PC-3 (cell line): ENCODE measurements around the gene CLRN1. TPM values are rescaled to one million over a fixed set of nuclear protein-coding genes. Genes with fewer than 3 reads are reported as not detected.

Experiments
- ATAC-seq: fragments of 200-7000 bp; cut with Tn5 transposase; 2 replicates; pipeline ENCODE4 v1.9.1; 2020; ENCODE audit warnings: mild to moderate bottlenecking, moderate library complexity
- BruUV-seq: library from RNA; stranded (reverse); fragments of 400-500 nt; replicated peaks from 2 replicates; lab custom pipeline; 2021; lab: Mats Ljungman, UMichigan
- CTCF ChIA-PET: fragments of 300-600 bp; sonication (Branson Sonifier 250); formaldehyde crosslinking; loops from one replicate; lab custom pipeline; 2022; ENCODE audit warnings: antibody characterized with exemption; lab: Charles Lee
- POLR2A ChIA-PET: fragments of 300-600 bp; sonication (Branson Sonifier 250); formaldehyde crosslinking; loops from one replicate; lab custom pipeline; 2022; ENCODE audit warnings: antibody characterized with exemption; ENCODE audit not compliant: unreplicated experiment; lab: Charles Lee
- DNase-seq: peaks from one replicate; pipeline ENCODE4 v3.0.0-alpha.2; 2015
- H2AFZ ChIP-seq: fragments of 300-600 bp; sonication (generic); 2 replicates; pipeline ENCODE4 v1.6.0; 2016; ENCODE audit warnings: antibody characterized with exemption, low read length
- H3F3A ChIP-seq: fragments of 300-600 bp; sonication (generic); one replicate; pipeline ENCODE4 v1.6.0; 2017; ENCODE audit warnings: antibody characterized with exemption, low read length, control low read depth, mild to moderate bottlenecking; ENCODE audit not compliant: unreplicated experiment
- H3K27ac ChIP-seq: fragments of 300-600 bp; sonication (generic); 2 replicates; pipeline ENCODE4 v1.5.1; 2016; ENCODE audit warnings: mild to moderate bottlenecking, low read length
- H3K27me3 ChIP-seq: fragments of 300-600 bp; sonication (generic); 2 replicates; pipeline ENCODE4 v1.6.1; 2016; ENCODE audit warnings: low read length, mixed read lengths
- H3K36me3 ChIP-seq: fragments of 300-600 bp; sonication (generic); 2 replicates; pipeline ENCODE4 v1.6.1; 2016; ENCODE audit warnings: low read depth, mixed run types, low read length, mixed read lengths
- H3K4me1 ChIP-seq: fragments of 300-600 bp; sonication (generic); 2 replicates; pipeline ENCODE4 v1.5.1; 2016; ENCODE audit warnings: low read length; ENCODE audit not compliant: insufficient read depth
- H3K4me2 ChIP-seq: fragments of 300-600 bp; sonication (generic); 2 replicates; pipeline ENCODE4 v1.6.0; 2016; ENCODE audit warnings: low read length
- H3K4me3 ChIP-seq: fragments of 300-600 bp; sonication (generic); 2 replicates; pipeline ENCODE4 v1.5.1; 2016; ENCODE audit warnings: mild to moderate bottlenecking, low read length, mixed read lengths
- H3K79me2 ChIP-seq: fragments of 300-600 bp; sonication (generic); 2 replicates; pipeline ENCODE4 v1.6.1; 2017; ENCODE audit warnings: low read length, mixed read lengths
- H3K9ac ChIP-seq: fragments of 300-600 bp; sonication (generic); 2 replicates; pipeline ENCODE4 v1.6.0; 2016; ENCODE audit warnings: mild to moderate bottlenecking, low read length
- H3K9me2 ChIP-seq: fragments of 300-600 bp; sonication (generic); replicated peaks from 2 replicates; pipeline ENCODE4 v1.6.1; 2016; ENCODE audit warnings: mixed run types, low read length, mixed read lengths
- H3K9me3 ChIP-seq: fragments of 300-600 bp; sonication (generic); 2 replicates; pipeline ENCODE4 v1.6.1; 2016; ENCODE audit warnings: low read length, mixed read lengths
- H4K20me1 ChIP-seq: fragments of 300-600 bp; sonication (generic); 2 replicates; pipeline ENCODE4 v1.6.1; 2016; ENCODE audit warnings: low read length, mixed read lengths
- CTCF ChIP-seq: fragments of 300-600 bp; sonication (generic); conservative IDR thresholded peaks from 2 replicates; pipeline ENCODE4 v1.5.1; 2017; ENCODE audit warnings: antibody characterized with exemption, low read depth, mild to moderate bottlenecking, low read length
- EZH2 ChIP-seq: fragments of 300-600 bp; sonication (generic); IDR thresholded peaks from one replicate; pipeline ENCODE4 v1.6.1; 2017; ENCODE audit warnings: antibody characterized with exemption, mild to moderate bottlenecking, low read length; ENCODE audit not compliant: unreplicated experiment
- EZH2phosphoT487 ChIP-seq: fragments of 300-600 bp; sonication (generic); IDR thresholded peaks from 2 replicates; pipeline ENCODE4 v1.6.1; 2018; ENCODE audit warnings: mild to moderate bottlenecking, antibody characterized with exemption, low read length, borderline replicate concordance
- intact Hi-C: fragments of 100-400 bp; cut with micrococcal nuclease; formaldehyde crosslinking; loops from 2 replicates; pipeline ENCODE4 v1.9.0; 2023
- total RNA-seq: library from RNA; depleted of rRNA; stranded (reverse); fragments of >200 nt; gene quantifications from 2 replicates; pipeline ENCODE4 v1.2.3, GENCODE V29; 2014

The CLRN1 gene
- total RNA-seq, 1 experiment from 2014 or later = not detected

- BruUV-seq = no TSS peak
- no peaks in the 10 kb centered on the region for H3F3A ChIP-seq
- no peaks in the 10 kb centered on the region for H3K9me2 ChIP-seq
- POLR2A ChIA-PET = no interaction called here
- no peaks in the 10 kb centered on the region for H3K79me2 ChIP-seq
- no peaks in the 10 kb centered on the region for H3K9me3 ChIP-seq
- no peak for DNase-seq
- CTCF ChIA-PET = interaction anchor here (0.7 kb wide), 1 partner anchor 914 kb away, joined by 3 read pairs; no protein-coding TSS in a partner anchor
- no peaks in the 10 kb centered on the region for H4K20me1 ChIP-seq
- no peaks in the 10 kb centered on the region; the same call in 1 of the 2 replicates for H3K4me1 ChIP-seq
- peaks cover 60% of the 10 kb centered on the region for H3K27me3 ChIP-seq
- intact Hi-C loops = no loop called here
- H3K36me3 ChIP-seq = no peaks in the 10 kb centered on the region
- ATAC-seq = no peak
- no peak overlapping the region for H2AFZ ChIP-seq
- H3K9ac ChIP-seq = no peak overlapping the region
- H3K4me2 ChIP-seq = no peak overlapping the region
- no peak overlapping the region for H3K27ac ChIP-seq
- no peak overlapping the region for H3K4me3 ChIP-seq
- TF ChIP-seq CTCF (no peak), EZH2 (no peak), EZH2phosphoT487 (no peak)
These were observed 41.7 kb downstream of the CLRN1 start for GRCh38 chr3:150930839-150931238.

GRCh38 chr3:150928234-150928633 is 44.3 kb downstream of the CLRN1 start:
- Histone ChIP-seq H3K27me3 (peaks cover 58% of the 10 kb centered on the region), H3K4me2 (no peak overlapping the region), H3K4me1 (no peaks in the 10 kb centered on the region; the same call in 1 of the 2 replicates), H3K9me3 (no peaks in the 10 kb centered on the region), H3K27ac (no peak overlapping the region), H3K4me3 (no peak overlapping the region), H3F3A (no peaks in the 10 kb centered on the region), H3K36me3 (no peaks in the 10 kb centered on the region), H3K79me2 (no peaks in the 10 kb centered on the region), H3K9ac (no peak overlapping the region), H3K9me2 (no peaks in the 10 kb centered on the region), H2AFZ (no peak overlapping the region), H4K20me1 (no peaks in the 10 kb centered on the region)
- DNase-seq (no peak), ATAC-seq (no peak)
- intact Hi-C loops = no loop called here
- no TSS peak for BruUV-seq
- CTCF ChIA-PET = no interaction called here
- TF ChIP-seq EZH2 = no peak
- TF ChIP-seq EZH2phosphoT487 = no peak
- no peak for TF ChIP-seq CTCF
- POLR2A ChIA-PET = no interaction called here

DNA sequence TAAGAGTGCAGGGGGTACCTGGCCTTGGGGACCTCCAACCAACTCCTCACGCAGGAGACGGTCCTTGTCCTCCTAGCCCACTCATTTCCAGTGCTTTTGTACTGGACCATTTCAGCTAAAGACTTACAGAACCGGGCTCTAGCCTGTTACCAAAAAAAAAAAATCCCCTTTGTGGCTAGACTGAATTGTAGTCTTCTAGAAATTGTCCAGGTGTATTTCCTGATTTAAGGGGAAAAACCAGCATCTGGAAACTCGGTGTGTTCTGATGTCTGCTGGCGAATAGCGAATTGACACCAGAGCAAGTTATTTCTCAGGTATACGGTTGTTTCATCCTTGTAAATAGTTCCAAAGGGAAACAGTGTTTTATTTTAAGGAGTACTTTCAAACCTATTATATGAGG is 46.2 kb downstream of the CLRN1 start:
- H2AFZ ChIP-seq = no peak overlapping the region
- no TSS peak for BruUV-seq

More for the DNA sequence above, 46.2 kb downstream of the CLRN1 start:
- TF ChIP-seq EZH2 = no peak
- Histone ChIP-seq H3K79me2 (no peaks in the 10 kb centered on the region), H3K9me2 (no peaks in the 10 kb centered on the region), H3K36me3 (no peaks in the 10 kb centered on the region), H4K20me1 (no peaks in the 10 kb centered on the region), H3K4me3 (no peak overlapping the region), H3K4me2 (no peak overlapping the region), H3K9me3 (no peaks in the 10 kb centered on the region), H3K9ac (no peak overlapping the region), H3K4me1 (no peaks in the 10 kb centered on the region; the same call in 1 of the 2 replicates), H3F3A (no peaks in the 10 kb centered on the region), H3K27me3 (peaks cover 42% of the 10 kb centered on the region), H3K27ac (no peak overlapping the region)
- POLR2A ChIA-PET = no interaction called here
- CTCF ChIA-PET = no interaction called here
- no peak for DNase-seq
- ATAC-seq = no peak
- intact Hi-C loops = no loop called here
